Neural cell (in vitro differentiated cells): ENCODE measurements around the gene ZNF880. TPM values are rescaled to one million over a fixed set of nuclear protein-coding genes. Genes with fewer than 3 reads are reported as not detected.

ENCODE experiments used
- H2AFZ ChIP-seq: fragments of 200-600, 300-800 bp; sonication (generic), shearing (Covaris generic); 2 replicates; pipeline ENCODE4 v1.6.0; 2014; ENCODE audit warnings: low read depth, mild to moderate bottlenecking, antibody characterized with exemption, low read length, moderate library complexity
- H3F3A ChIP-seq: fragments of 200-600 bp; shearing (Covaris generic); 2 replicates; pipeline ENCODE4 v1.6.1; 2016; ENCODE audit warnings: mild to moderate bottlenecking, moderate library complexity, mixed read lengths, antibody characterized with exemption, low read length; ENCODE audit not compliant: insufficient read depth, poor library complexity, severe bottlenecking
- H3K27ac ChIP-seq: fragments of 200-600, 300-800 bp; sonication (generic), shearing (Covaris generic); 2 replicates; pipeline ENCODE4 v1.5.1; 2014; ENCODE audit warnings: mild to moderate bottlenecking, low read length, moderate library complexity
- H3K27me3 ChIP-seq: fragments of 300-800, 200-600 bp; sonication (generic), shearing (Covaris generic); 2 replicates; pipeline ENCODE4 v1.6.0; 2014; ENCODE audit warnings: mild to moderate bottlenecking, low read depth, low read length, moderate library complexity; ENCODE audit not compliant: insufficient read depth
- H3K36me3 ChIP-seq: fragments of 300-800, 200-600 bp; sonication (generic), shearing (Covaris generic); 2 replicates; pipeline ENCODE4 v1.5.1; 2014; ENCODE audit warnings: mild to moderate bottlenecking, antibody characterized with exemption, low read length, moderate library complexity; ENCODE audit not compliant: insufficient read depth
- H3K4me2 ChIP-seq: fragments of 300-800, 200-600 bp; sonication (generic), shearing (Covaris generic); 2 replicates; pipeline ENCODE4 v1.6.0; 2014; ENCODE audit warnings: mild to moderate bottlenecking, low read length
- H3K4me3 ChIP-seq: fragments of 300-800, 200-600 bp; sonication (generic), shearing (Covaris generic); 2 replicates; pipeline ENCODE4 v1.5.1; 2014; ENCODE audit warnings: mild to moderate bottlenecking, low read length, moderate library complexity
- H3K79me2 ChIP-seq: fragments of 200-600 bp; shearing (Covaris generic); replicated peaks from 2 replicates; pipeline ENCODE4 v1.6.0; 2014; ENCODE audit warnings: mild to moderate bottlenecking, low read length, moderate library complexity; ENCODE audit not compliant: insufficient read depth
- H3K9ac ChIP-seq: fragments of 300-800, 200-600 bp; sonication (generic), shearing (Covaris generic); 2 replicates; pipeline ENCODE4 v1.6.1; 2016; ENCODE audit warnings: mild to moderate bottlenecking, low read length, mixed read lengths
- H3K9me2 ChIP-seq: fragments of 200-600 bp; shearing (Covaris generic); 2 replicates; pipeline ENCODE4 v1.6.1; 2016; ENCODE audit warnings: mild to moderate bottlenecking, low read length, mixed read lengths; ENCODE audit not compliant: insufficient read depth
- H3K9me3 ChIP-seq: fragments of 200-600, 300-800 bp; sonication (generic), shearing (Covaris generic); 2 replicates; pipeline ENCODE4 v1.6.1; 2016; ENCODE audit warnings: mild to moderate bottlenecking, mixed run types, low read length, moderate library complexity, mixed read lengths
- H4K20me1 ChIP-seq: fragments of 200-600 bp; shearing (Covaris generic); 2 replicates; pipeline ENCODE4 v1.6.1; 2016; ENCODE audit warnings: mild to moderate bottlenecking, mixed run types; ENCODE audit not compliant: insufficient read depth
- CTCF ChIP-seq: fragments of 450-650 bp; IDR thresholded peaks from 2 replicates; pipeline ENCODE4 v1.5.1; 2014; ENCODE audit warnings: antibody characterized with exemption, mild to moderate bottlenecking, moderate library complexity; ENCODE audit not compliant: poor library complexity, severe bottlenecking
- EP300 ChIP-seq: fragments of 450-650 bp; conservative IDR thresholded peaks from 2 replicates; pipeline ENCODE4 v1.6.1; 2014; ENCODE audit warnings: antibody characterized with exemption, mild to moderate bottlenecking, moderate library complexity; ENCODE audit not compliant: poor library complexity, severe bottlenecking
- EZH2 ChIP-seq: fragments of 200-600, 300-800 bp; shearing (Covaris generic), sonication (generic); IDR thresholded peaks from 2 replicates; pipeline ENCODE4 v1.6.1; 2014; ENCODE audit warnings: antibody characterized with exemption, low read length, borderline replicate concordance, mild to moderate bottlenecking; ENCODE audit not compliant: insufficient read depth, poor library complexity, severe bottlenecking
- MXI1 ChIP-seq: fragments of 450-650 bp; conservative IDR thresholded peaks from 2 replicates; pipeline ENCODE4 v1.6.1; 2014; ENCODE audit warnings: antibody characterized with exemption, mild to moderate bottlenecking; ENCODE audit not compliant: poor library complexity, severe bottlenecking
- POLR2AphosphoS5 ChIP-seq: IDR thresholded peaks from 2 replicates; pipeline ENCODE4 v1.6.1; 2012
- RAD21 ChIP-seq: fragments of 450-650 bp; conservative IDR thresholded peaks from 2 replicates; pipeline ENCODE4 v1.6.1; 2014; ENCODE audit warnings: antibody characterized with exemption, mild to moderate bottlenecking, moderate library complexity
- SMC3 ChIP-seq: fragments of 450-650 bp; conservative IDR thresholded peaks from 2 replicates; pipeline ENCODE4 v1.6.1; 2014; ENCODE audit warnings: antibody characterized with exemption, mild to moderate bottlenecking, moderate library complexity; ENCODE audit not compliant: poor library complexity
- TAF1 ChIP-seq: IDR thresholded peaks from 2 replicates; pipeline ENCODE4 v1.6.1; 2012; ENCODE audit warnings: low read depth
- polyA plus RNA-seq: library from polyadenylated mRNA; depleted of rRNA; stranded (reverse); fragments of >200 nt; gene quantifications from 2 replicates; pipeline ENCODE4 v1.2.3, GENCODE V29; 2014
- TF ChIP-seq, protein P1 (sequence below): IDR thresholded peaks from 2 replicates; pipeline ENCODE4 v1.6.1; 2012; ENCODE audit warnings: borderline replicate concordance

The ZNF880 gene
- polyA plus RNA-seq, 1 donor from 2014 or later = 37.8 TPM

DNA sequence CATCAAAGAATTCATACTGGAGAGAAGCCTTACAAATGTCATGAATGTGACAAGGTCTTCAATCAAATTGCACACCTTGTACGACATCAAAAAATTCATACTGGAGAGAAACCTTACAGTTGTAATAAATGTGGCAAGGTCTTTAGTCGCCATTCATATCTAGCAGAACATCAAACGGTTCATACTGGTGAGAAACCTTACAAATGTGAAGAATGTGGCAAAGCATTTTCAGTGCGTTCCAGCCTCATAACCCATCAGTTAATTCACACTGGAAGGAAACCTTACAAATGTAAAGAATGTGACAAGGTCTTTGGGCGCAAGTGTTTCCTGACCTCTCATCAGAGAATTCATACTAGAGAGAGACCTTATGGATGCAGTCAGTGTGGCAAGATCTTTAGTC is 46.0 kb downstream of the ZNF880 start:
- Histone ChIP-seq H3K27me3 (no peaks in the 10 kb centered on the region), H3K27ac (no peak overlapping the region), H3K36me3 (no peaks in the 10 kb centered on the region), H3K9ac (no peak overlapping the region), H3K4me3 (no peak overlapping the region), H4K20me1 (no peaks in the 10 kb centered on the region), H3K9me3 (peaks cover 8% of the 10 kb centered on the region), H3K9me2 (no peaks in the 10 kb centered on the region), H3K4me2 (no peak overlapping the region), H2AFZ (no peak overlapping the region), H3F3A (no peaks in the 10 kb centered on the region), H3K79me2 (no peaks in the 10 kb centered on the region)
- TF ChIP-seq EP300 = no peak
- TF ChIP-seq POLR2AphosphoS5 = no peak
- TF ChIP-seq, protein P1, sequence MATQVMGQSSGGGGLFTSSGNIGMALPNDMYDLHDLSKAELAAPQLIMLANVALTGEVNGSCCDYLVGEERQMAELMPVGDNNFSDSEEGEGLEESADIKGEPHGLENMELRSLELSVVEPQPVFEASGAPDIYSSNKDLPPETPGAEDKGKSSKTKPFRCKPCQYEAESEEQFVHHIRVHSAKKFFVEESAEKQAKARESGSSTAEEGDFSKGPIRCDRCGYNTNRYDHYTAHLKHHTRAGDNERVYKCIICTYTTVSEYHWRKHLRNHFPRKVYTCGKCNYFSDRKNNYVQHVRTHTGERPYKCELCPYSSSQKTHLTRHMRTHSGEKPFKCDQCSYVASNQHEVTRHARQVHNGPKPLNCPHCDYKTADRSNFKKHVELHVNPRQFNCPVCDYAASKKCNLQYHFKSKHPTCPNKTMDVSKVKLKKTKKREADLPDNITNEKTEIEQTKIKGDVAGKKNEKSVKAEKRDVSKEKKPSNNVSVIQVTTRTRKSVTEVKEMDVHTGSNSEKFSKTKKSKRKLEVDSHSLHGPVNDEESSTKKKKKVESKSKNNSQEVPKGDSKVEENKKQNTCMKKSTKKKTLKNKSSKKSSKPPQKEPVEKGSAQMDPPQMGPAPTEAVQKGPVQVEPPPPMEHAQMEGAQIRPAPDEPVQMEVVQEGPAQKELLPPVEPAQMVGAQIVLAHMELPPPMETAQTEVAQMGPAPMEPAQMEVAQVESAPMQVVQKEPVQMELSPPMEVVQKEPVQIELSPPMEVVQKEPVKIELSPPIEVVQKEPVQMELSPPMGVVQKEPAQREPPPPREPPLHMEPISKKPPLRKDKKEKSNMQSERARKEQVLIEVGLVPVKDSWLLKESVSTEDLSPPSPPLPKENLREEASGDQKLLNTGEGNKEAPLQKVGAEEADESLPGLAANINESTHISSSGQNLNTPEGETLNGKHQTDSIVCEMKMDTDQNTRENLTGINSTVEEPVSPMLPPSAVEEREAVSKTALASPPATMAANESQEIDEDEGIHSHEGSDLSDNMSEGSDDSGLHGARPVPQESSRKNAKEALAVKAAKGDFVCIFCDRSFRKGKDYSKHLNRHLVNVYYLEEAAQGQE = no peak
- no peak for TF ChIP-seq MXI1
- no peak for TF ChIP-seq SMC3
- no peak for TF ChIP-seq RAD21
- no peak for TF ChIP-seq TAF1
- TF ChIP-seq CTCF = no peak
- no peak for TF ChIP-seq EZH2

GRCh38 chr19:52428937-52429336 is 59.2 kb downstream of the ZNF880 start, which contains the start of gene ZNF534:
Gene ZNF534 (plus strand): TSS chr19:52429148. CDS start chr19:52431475, 2,327 bp downstream.
- H3F3A ChIP-seq = no peaks in the 10 kb centered on the region
- H3K4me2 ChIP-seq = no peak within 1 kb of the TSS
- no peaks in the 10 kb centered on the region for H3K79me2 ChIP-seq
- peaks cover 12% of the 10 kb centered on the region for H3K9me3 ChIP-seq
- H3K9ac ChIP-seq = no peak within 1 kb of the TSS
- no peak within 1 kb of the TSS for H3K4me3 ChIP-seq
- TF ChIP-seq POLR2AphosphoS5 = no peak
- TF ChIP-seq TAF1 = no peak
- no peak for TF ChIP-seq RAD21
- TF ChIP-seq SMC3 = no peak
- no peak for TF ChIP-seq EZH2
- TF ChIP-seq, protein P1 = no peak
- no peak for TF ChIP-seq EP300
- H3K36me3 ChIP-seq = no peaks in the 10 kb centered on the region
- no peaks in the 10 kb centered on the region for H4K20me1 ChIP-seq
- H3K27me3 ChIP-seq = no peaks in the 10 kb centered on the region
- no peak within 1 kb of the TSS for H3K27ac ChIP-seq
- H3K9me2 ChIP-seq = no peaks in the 10 kb centered on the region
- no peak within 1 kb of the TSS for H2AFZ ChIP-seq
